Activated CD4-positive, alpha-beta T cell treated with anti-CD3 and anti-CD28 coated beads, Interleukin-2, Interleukin-4, amounts not matched to agents 100 ng/mL and 50 ng/mL, durations not matched to agents 16 hours and 8 hours (primary cell): Measurements from ENCODE around the gene CCDC120.

Experiments
- DNase-seq: peaks from one replicate; pipeline ENCODE4 v3.0.0-alpha.2; 2020; ENCODE audit warnings: low spot score

Gene CCDC120

DNA sequence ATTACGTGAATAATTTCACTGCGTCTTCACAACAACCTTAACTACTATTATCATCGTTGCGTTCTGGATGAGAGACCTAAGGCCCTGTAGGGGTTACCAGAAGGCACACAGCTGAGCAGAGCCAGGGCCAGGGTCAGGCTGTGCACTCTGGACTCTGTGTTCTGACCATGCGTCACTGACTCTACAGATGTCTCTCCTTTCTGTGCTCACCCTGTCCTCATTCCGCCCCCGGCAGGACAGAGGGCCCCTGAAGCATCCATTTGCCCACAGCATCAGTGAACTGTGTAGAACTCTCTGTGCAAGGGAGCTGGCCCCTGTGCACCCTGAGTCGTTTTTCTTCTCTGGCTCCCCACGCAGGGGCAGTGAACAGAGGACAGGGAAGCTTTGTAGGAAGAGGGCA, 43.4 kb downstream of the CCDC120 start:
- DNase-seq: no peak

DNA sequence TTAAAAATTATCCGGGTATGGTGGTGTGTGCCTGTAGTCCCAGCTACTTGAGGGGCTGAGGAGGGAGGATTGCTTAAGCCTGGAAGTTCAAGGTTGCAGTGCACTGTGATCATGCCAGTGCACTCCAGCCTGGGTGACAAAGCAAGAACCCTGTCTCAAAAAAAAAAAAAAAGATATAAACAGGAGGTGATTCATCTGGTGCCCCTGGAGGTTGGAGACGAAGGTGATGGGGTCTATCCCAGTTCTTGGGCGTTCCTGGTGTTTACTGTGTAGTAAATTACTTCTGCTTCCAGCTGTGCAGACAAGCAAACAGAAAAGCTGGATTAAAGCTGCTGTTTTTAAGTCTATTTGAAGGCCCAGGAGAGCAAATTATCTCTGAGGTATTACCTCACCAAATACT, 44.8 kb downstream of the CCDC120 start:
- no peak for DNase-seq

DNA sequence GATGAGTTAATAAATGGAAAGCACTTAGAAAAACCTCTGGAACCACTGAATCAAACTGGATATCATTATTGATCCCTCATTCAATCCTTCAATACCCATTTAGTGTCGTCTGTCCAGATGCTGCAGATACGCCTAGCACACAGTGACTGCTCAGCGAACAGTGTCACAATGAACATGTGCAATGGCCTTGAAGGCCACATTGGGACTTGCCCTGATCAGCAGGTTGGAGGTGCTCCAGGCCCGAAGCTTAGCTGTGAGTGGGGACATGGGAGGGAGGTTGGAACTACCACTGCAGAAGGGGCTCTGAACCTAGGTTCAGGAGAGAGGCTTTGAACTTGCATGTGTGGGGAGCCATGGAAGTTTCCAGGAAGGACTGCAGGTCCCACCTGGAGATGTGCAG, 47.5 kb downstream of the CCDC120 start:
- no peak for DNase-seq

- peak; percentile 9 for DNase-seq
Observed at GRCh38 chrX:49106930-49107329, 48.1 kb downstream of the CCDC120 start.

DNA sequence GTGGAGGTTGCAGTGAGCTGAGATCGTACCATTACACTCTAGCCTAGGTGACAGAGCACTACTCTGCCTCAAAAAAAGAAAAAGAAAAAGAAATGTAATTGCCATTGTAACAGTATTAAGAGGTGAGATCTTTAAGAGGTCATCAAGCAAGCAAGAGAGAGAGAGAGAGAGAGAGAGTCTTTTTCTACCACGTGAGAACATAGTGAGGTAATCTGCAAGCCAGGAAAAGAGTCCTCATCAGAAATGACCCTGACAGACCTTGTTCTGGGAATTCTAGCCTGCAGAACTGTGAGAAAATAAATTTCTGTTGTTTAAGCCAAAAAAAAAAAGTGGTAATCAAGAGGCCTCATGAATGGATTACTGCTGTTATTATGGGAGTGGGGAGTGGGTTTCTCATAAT, 49.8 kb downstream of the CCDC120 start:
- no peak for DNase-seq

DNA sequence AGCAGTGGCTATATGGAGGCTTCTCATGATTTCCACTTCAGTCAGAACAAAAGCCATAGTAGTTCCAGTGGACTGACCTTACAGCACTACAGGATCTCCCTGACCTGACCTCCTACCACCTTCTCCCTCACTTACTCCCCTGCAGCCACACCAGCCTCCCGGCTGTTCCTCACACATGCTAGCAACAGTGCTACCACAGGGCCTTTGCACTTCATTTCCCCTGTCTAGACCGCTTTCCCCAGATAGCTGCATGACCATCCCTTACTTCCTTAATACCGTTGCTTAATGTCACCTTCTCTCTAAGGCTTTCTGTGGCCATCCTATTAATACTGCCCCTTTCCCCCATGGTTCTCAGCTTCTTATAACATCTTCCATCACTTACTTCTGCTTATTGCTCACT, 51.6 kb downstream of the CCDC120 start:
- no peak for DNase-seq

GRCh38 chrX:49111791-49112190, 53.0 kb downstream of the CCDC120 start:
- no peak for DNase-seq

DNA sequence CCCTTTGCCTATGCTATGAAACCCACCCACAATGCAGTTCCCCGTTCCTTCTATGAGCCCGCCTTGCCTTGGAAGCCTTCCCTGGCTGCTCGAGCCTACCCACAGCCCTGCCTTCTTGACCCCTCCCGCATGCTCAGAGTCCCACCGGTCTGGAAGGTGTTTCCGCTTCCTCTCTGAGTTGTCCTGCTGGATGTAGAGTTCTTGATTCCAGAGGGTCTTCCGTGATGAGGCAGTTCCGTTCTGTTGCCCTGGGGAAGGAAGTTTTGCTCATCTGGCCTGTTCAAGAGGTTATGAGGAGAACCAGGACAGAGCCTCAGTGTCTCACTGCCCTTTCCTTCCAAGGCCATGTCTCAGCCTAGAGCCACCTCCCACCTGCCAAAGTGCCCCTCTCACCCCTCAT, 57.3 kb downstream of the CCDC120 start:
- no peak for DNase-seq

DNA sequence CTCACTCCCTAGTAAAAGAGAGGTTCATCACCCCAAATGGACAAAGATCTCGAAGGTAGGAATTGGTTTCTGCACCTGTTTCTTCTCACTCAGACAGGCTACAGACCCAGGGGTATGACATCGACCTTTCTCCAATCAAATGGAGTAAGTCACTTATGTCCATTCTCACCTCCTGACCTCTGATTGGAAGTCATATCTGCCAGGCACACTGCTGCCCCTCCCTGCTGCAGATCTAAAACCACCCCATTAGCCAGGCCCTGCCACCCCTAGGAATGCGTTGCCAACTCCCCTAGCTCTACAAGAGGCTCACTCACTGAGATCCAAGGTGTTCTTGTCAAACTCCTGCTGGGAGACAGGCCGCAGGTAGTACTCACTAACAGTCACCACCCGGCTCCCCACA, 57.9 kb downstream of the CCDC120 start:
- DNase-seq: no peak

DNA sequence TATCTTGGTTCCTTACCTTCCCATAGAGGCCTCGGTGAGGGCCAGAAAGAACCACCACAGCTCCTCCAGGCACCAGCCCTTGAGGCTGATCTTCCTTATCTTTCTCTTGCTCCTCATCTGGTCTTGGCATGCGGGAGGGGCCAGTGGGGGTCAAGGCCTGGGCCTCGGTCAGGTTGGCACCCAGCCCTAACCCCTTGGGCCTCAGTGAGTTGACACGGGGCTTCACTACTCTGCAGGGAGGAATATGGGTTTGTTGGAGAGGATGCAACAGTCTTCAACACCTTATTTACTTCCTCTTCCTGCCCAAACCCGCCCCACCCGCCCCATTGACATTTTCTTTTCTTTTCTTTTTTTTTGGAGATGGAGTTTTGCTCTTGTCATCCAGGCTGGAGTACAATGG, 58.8 kb downstream of the CCDC120 start:
- no peak for DNase-seq
